Kidney (tissue), 14 donors: ENCODE measurements around the gene CAMTA1. TPM values are rescaled to one million over a fixed set of nuclear protein-coding genes. Genes with fewer than 3 reads are reported as not detected.

Experiments
- DNase-seq, 5 donors: peaks; one replicate each; pipeline ENCODE4 v3.0.0-alpha.2; 2013 to 2020
- FAIRE-seq: peaks from 2 replicates; lab custom pipeline; 2012; peaks lifted over from hg19 to GRCh38; lab: Jason Lieb, UNC
- H3K27ac ChIP-seq, 2 donors: one replicate each; pipeline ENCODE4 v1.7.0; 2013; ENCODE audit warnings: low read depth in 2 of 2, low read length in 2 of 2, inconsistent platforms in 1 of 2
- H3K27me3 ChIP-seq: one replicate; pipeline ENCODE4 v1.7.1; 2013; ENCODE audit warnings: low read length, inconsistent platforms; ENCODE audit not compliant: control insufficient read depth, insufficient read depth
- H3K36me3 ChIP-seq, 3 donors: one replicate each; pipeline versions ENCODE4 v1.7.0 to v1.7.1; 2013; ENCODE audit warnings: low read length in 3 of 3, control low read depth in 1 of 3, inconsistent platforms in 1 of 3; ENCODE audit not compliant: insufficient read depth in 3 of 3, control insufficient read depth in 2 of 3
- H3K4me1 ChIP-seq, 3 donors: one replicate each; pipeline versions ENCODE4 v1.7.0 to v1.7.1; 2013; ENCODE audit warnings: low read length in 3 of 3, inconsistent platforms in 1 of 3, low read depth in 1 of 3; ENCODE audit not compliant: control insufficient read depth in 2 of 3, insufficient read depth in 2 of 3
- H3K4me3 ChIP-seq, 3 donors: one replicate each; pipeline versions ENCODE4 v1.7.0 to v1.8.1; 2013; ENCODE audit warnings: low read length in 3 of 3, control low read depth in 1 of 3, inconsistent platforms in 1 of 3
- H3K9ac ChIP-seq, 3 donors: one replicate each; pipeline versions ENCODE4 v1.7.0 to v1.7.1; 2013; ENCODE audit warnings: low read length in 3 of 3, control low read depth in 1 of 3, inconsistent platforms in 1 of 3
- H3K9me3 ChIP-seq, 3 donors: one replicate each; pipeline versions ENCODE4 v1.7.0 to v1.7.1; 2013; ENCODE audit warnings: low read length in 3 of 3, control low read depth in 1 of 3, inconsistent platforms in 1 of 3; ENCODE audit not compliant: control insufficient read depth in 2 of 3, insufficient read depth in 1 of 3
- intact Hi-C: fragments of 100-400 bp; cut with DNase I; formaldehyde crosslinking; loops from one replicate; pipeline ENCODE4 v1.11.1; 2022
- polyA plus RNA-seq: library from polyadenylated mRNA; stranded (reverse); fragments of 350-450 nt; fragmentation: Illumina TruSeq; extraction: RNeasy Lipid Tissue Mini Kit (QIAGEN cat#74804); gene quantifications from one replicate; pipeline ENCODE4 v1.2.3, GENCODE V29; 2014; ENCODE audit warnings: low read depth, low replicate concordance; ENCODE audit not compliant: insufficient read depth
- total RNA-seq: library from RNA; stranded (reverse); fragmentation: NEBNext Ultra II Directional; extraction: Animal tissue kit (Norgen Biotek cat#: 25700); gene quantifications from one replicate; pipeline ENCODE4 v1.2.1, GENCODE V29; 2021
- TF ChIP-seq, protein P1 (sequence below): IDR thresholded peaks from 3 replicates; pipeline ENCODE4 v1.5.1; 2012; ENCODE audit warnings: mild to moderate bottlenecking, moderate library complexity, borderline replicate concordance; ENCODE audit not compliant: insufficient read depth; ENCODE audit errors: extremely low read depth
- donor health status: control.
- donor health status: control.
- donor health status: control.
- donor health status: control.
- donor health status: control.
- donor health status: DM: yes; HTN: yes; CAD: no.
- donor health status: Normal renal cell carcinoma (clear cell type).

The CAMTA1 gene
- total and polyA plus RNA-seq, 2 donors from 2014 or later: 79.0 to 170 TPM

DNA sequence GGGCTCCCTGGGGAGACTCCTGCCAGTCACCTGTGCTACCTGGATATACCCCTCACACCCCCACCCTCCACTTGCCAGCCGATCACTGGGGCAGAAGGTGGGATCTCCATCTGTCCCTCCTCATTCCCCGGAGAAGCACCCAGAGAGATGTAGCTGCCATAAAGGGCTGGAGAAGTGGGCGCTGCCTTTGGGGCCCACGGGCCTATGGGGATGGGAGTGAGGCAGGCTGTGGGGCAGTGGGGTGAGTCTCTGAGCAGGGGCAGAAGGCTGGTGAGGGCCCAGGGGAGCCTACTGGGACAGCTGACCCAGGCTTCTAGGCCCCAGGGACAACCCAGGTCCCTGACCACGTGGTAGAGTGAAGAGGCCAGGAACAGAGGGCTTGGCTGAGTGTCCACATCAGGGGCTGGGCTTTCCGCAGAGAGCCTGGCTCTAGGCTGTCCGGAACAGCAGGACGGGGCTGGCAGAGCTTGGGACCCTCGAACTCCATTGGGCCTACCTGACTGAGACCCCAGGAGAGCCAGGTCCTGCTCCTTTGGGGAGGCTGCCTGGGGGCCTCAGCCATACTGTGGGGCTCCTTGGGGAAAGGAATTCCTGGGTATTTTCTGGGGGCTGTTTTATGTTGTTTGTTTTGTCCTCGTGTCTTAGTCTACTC is 780.0 kb downstream of the CAMTA1 start:
- Histone ChIP-seq H3K4me3 (no peak overlapping the region), H3K9ac (no peak overlapping the region), H3K27me3 (no peaks in the 10 kb centered on the region), H3K27ac (no peak overlapping the region), H3K36me3 (peaks cover 0 to 11% (median 0%) of the 10 kb centered on the region in 3 donors), H3K9me3 (peaks cover 0 to 14% (median 0%) of the 10 kb centered on the region in 3 donors), H3K4me1 (peaks cover 0 to 5% (median 0%) of the 10 kb centered on the region in 3 donors)
- FAIRE-seq (no peak), DNase-seq (peak in 2 of 5 donors; percentile 29 to 41)
- intact Hi-C loops: no loop called here
- TF ChIP-seq, protein P1, sequence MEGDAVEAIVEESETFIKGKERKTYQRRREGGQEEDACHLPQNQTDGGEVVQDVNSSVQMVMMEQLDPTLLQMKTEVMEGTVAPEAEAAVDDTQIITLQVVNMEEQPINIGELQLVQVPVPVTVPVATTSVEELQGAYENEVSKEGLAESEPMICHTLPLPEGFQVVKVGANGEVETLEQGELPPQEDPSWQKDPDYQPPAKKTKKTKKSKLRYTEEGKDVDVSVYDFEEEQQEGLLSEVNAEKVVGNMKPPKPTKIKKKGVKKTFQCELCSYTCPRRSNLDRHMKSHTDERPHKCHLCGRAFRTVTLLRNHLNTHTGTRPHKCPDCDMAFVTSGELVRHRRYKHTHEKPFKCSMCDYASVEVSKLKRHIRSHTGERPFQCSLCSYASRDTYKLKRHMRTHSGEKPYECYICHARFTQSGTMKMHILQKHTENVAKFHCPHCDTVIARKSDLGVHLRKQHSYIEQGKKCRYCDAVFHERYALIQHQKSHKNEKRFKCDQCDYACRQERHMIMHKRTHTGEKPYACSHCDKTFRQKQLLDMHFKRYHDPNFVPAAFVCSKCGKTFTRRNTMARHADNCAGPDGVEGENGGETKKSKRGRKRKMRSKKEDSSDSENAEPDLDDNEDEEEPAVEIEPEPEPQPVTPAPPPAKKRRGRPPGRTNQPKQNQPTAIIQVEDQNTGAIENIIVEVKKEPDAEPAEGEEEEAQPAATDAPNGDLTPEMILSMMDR: no peak

GRCh38 chr1:7566417-7567375 is 781.4 kb downstream of the CAMTA1 start:
- no peak overlapping the region for H3K4me3 ChIP-seq
- no peaks in the 10 kb centered on the region for H3K27me3 ChIP-seq
- H3K27ac ChIP-seq: no peak overlapping the region
- peaks cover 0 to 11% (median 0%) of the 10 kb centered on the region in 3 donors for H3K36me3 ChIP-seq
- TF ChIP-seq, protein P1: no peak
- FAIRE-seq: no peak
- H3K9ac ChIP-seq: no peak overlapping the region
- H3K4me1 ChIP-seq: peaks cover 0 to 7% (median 0%) of the 10 kb centered on the region in 3 donors
- H3K9me3 ChIP-seq: peaks cover 0 to 14% (median 0%) of the 10 kb centered on the region in 3 donors
- intact Hi-C loops: no loop called here
- DNase-seq: peak in 2 of 5 donors; percentile 11 to 35

GRCh38 chr1:7567376-7567775 is 782.1 kb downstream of the CAMTA1 start:
- TF ChIP-seq, protein P1: no peak
- intact Hi-C loops: no loop called here
- no peak for FAIRE-seq

More at GRCh38 chr1:7567376-7567775, 782.1 kb downstream of the CAMTA1 start:
- no peak for DNase-seq
- Histone ChIP-seq H3K4me3 (no peak overlapping the region), H3K27me3 (no peaks in the 10 kb centered on the region), H3K27ac (no peak overlapping the region), H3K9ac (no peak overlapping the region), H3K36me3 (peaks cover 0 to 11% (median 0%) of the 10 kb centered on the region in 3 donors), H3K9me3 (peaks cover 0 to 14% (median 0%) of the 10 kb centered on the region in 3 donors), H3K4me1 (peaks cover 0 to 6% (median 0%) of the 10 kb centered on the region in 3 donors)
